ENCODE measurements around the gene TAS2R16.

DNA sequence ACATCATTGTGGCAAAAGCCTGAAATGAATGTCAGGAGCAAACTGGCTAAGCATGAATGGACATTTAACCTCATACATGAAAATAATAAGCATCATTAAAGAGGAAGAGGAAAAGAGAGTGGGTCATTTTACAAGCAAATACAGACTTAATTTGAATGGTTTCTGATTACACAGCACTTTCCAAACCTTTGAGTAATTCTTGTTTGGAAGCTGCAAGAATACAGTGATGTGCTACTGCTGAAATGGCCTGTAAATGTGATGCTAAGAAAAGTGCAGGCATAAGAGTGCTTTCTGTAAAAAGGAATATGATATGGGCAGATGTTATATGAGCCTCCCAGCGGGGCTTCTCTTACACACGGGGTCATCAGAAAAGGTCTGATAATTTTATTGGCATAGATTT, 30.2 kb downstream of the TAS2R16 start:
- TF ChIP-seq, protein P1, sequence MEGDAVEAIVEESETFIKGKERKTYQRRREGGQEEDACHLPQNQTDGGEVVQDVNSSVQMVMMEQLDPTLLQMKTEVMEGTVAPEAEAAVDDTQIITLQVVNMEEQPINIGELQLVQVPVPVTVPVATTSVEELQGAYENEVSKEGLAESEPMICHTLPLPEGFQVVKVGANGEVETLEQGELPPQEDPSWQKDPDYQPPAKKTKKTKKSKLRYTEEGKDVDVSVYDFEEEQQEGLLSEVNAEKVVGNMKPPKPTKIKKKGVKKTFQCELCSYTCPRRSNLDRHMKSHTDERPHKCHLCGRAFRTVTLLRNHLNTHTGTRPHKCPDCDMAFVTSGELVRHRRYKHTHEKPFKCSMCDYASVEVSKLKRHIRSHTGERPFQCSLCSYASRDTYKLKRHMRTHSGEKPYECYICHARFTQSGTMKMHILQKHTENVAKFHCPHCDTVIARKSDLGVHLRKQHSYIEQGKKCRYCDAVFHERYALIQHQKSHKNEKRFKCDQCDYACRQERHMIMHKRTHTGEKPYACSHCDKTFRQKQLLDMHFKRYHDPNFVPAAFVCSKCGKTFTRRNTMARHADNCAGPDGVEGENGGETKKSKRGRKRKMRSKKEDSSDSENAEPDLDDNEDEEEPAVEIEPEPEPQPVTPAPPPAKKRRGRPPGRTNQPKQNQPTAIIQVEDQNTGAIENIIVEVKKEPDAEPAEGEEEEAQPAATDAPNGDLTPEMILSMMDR (IDR thresholded peaks at IDR 0.05): no peak
- no peak for TF ChIP-seq POLR2AphosphoS5 (IDR thresholded peaks at IDR 0.05)
